Hematopoietic multipotent progenitor cell treated with erythropoietin and hydrocortisone succinate and interleukin-3 and kit ligand, for 4 days (in vitro differentiated cells): Measurements from ENCODE around the gene TRIO.
A peak's percentile ranks its signal among the peaks of the same experiment; 100 is the strongest.

ENCODE experiments used
- DNase-seq: peaks from one replicate; pipeline ENCODE4 v3.0.0-alpha.2; 2015

Gene TRIO

GRCh38 chr5:14270209-14270702, 127.1 kb downstream of the TRIO start:
- peak; percentile 88 for DNase-seq

GRCh38 chr5:14272548-14273205, 129.5 kb downstream of the TRIO start:
- no peak for DNase-seq

- no peak for DNase-seq
Measured at GRCh38 chr5:14273207-14273767, 130.1 kb downstream of the TRIO start.

- DNase-seq, result no peak
Measured at GRCh38 chr5:14276380-14276779, 133.2 kb downstream of the TRIO start.

- DNase-seq, result peak; percentile 53
Measured at GRCh38 chr5:14277385-14278320, 134.5 kb downstream of the TRIO start.

GRCh38 chr5:14280294-14280854, 137.2 kb downstream of the TRIO start:
- no peak for DNase-seq

- DNase-seq, result peak; percentile 69
Measured at GRCh38 chr5:14281746-14282181, 138.6 kb downstream of the TRIO start.

GRCh38 chr5:14283139-14283538, 140.0 kb downstream of the TRIO start:
- no peak for DNase-seq

- no peak for DNase-seq
Measured at GRCh38 chr5:14284392-14285148, 141.4 kb downstream of the TRIO start.

GRCh38 chr5:14286007-14286406, 142.9 kb downstream of the TRIO start:
- DNase-seq, result peak; percentile 22

- no peak for DNase-seq
Measured at GRCh38 chr5:14286574-14287421, 143.7 kb downstream of the TRIO start.

- DNase-seq, result peak; percentile 15
Measured at GRCh38 chr5:14292766-14293658, 149.9 kb downstream of the TRIO start.

GRCh38 chr5:14295610-14296009, 152.5 kb downstream of the TRIO start:
- DNase-seq, result no peak

- no peak for DNase-seq
Measured at GRCh38 chr5:14296533-14297331, 153.6 kb downstream of the TRIO start.

- no peak for DNase-seq
Measured at GRCh38 chr5:14297697-14298096, 154.6 kb downstream of the TRIO start.

GRCh38 chr5:14298126-14298847, 155.1 kb downstream of the TRIO start:
- DNase-seq, result no peak

- DNase-seq, result no peak
Measured at GRCh38 chr5:14299666-14300065, 156.5 kb downstream of the TRIO start.

- no peak for DNase-seq
Measured at GRCh38 chr5:14301186-14301585, 158.0 kb downstream of the TRIO start.

GRCh38 chr5:14302330-14302729, 159.2 kb downstream of the TRIO start:
- no peak for DNase-seq
